CD4-positive, alpha-beta T cell treated with Interleukin-4 for 4 hours (primary cell): ENCODE results near the gene PRR19.

Source experiments
- DNase-seq: peaks from one replicate; pipeline ENCODE4 v3.0.0-alpha.2; 2020

Gene PRR19

GRCh38 chr19:42284591-42285341 lies 17.2 kb upstream of the PRR19 start:
- no peak for DNase-seq

GRCh38 chr19:42285541-42285941 lies 16.4 kb upstream of the PRR19 start:
- no peak for DNase-seq

- DNase-seq, result no peak
Measured at GRCh38 chr19:42285988-42286348, 16.0 kb upstream of the PRR19 start.

DNA sequence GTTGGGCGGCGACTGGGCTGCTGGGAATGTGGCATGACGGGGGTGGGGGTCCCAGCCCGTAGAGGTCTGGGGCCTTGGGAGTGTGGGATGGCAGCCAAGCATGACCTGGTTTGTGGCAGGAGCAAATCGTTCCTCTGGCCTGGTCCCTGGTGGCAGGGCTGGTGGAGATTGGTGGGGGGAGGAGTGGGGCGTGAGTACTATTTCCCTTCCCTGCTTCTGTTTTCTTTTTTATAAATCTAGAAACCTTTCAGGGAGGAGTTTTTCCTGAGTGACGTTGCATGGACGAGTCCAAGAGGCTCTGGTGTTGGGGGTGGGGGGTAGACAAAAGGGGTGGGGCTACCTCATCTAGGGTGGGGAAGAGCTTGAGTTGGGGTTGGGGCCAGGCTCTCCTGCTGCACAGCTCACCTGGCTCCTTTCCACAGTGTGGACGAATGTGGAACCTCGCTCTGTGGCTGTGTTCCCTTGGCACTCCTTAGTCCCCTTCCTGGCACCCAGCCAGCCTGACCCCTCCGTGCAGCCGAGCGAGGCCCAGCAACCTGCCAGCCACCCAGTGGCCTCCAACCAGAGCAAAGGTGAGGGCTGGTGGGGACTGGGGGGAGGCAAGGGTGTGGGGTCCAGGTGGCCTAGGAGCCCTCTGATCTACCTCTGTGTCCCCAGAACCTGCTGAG lies 15.4 kb upstream of the PRR19 start:
- no peak for DNase-seq

- no peak for DNase-seq
Measured at GRCh38 chr19:42287017-42287826, 14.7 kb upstream of the PRR19 start.

DNA sequence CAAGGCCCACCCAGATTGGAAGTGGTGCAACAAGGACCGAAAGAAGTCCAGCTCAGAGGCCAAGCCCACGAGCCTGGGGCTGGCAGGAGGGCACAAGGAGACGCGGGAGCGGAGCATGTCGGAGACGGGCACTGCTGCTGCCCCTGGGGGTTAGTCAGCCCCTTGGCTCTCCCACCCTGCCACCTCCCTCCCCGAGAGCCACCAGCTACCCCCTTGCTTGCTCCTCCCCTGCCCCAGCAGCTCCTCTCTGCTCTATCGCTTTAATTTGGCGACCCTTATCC lies 14.2 kb upstream of the PRR19 start:
- DNase-seq, result no peak

DNA sequence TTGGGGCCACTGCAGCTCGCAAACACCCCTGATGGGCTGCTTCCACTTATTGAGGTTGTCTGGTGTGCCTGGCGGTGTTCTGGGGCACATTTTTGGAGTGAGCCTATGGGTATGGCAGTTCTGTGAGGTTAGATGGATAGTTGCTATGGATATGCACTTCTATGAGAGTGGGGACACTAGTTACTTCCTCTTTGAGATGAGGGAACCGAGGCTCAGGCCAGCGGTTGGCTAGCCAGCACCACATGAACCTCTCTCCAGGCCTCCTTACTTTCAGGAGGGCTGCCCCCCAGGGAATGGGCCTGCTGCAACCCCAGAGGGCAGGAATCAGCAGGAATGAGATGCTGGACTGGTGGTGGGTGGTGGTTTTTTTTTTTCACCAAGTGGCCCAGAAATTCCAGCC lies 13.5 kb upstream of the PRR19 start:
- DNase-seq, result no peak

DNA sequence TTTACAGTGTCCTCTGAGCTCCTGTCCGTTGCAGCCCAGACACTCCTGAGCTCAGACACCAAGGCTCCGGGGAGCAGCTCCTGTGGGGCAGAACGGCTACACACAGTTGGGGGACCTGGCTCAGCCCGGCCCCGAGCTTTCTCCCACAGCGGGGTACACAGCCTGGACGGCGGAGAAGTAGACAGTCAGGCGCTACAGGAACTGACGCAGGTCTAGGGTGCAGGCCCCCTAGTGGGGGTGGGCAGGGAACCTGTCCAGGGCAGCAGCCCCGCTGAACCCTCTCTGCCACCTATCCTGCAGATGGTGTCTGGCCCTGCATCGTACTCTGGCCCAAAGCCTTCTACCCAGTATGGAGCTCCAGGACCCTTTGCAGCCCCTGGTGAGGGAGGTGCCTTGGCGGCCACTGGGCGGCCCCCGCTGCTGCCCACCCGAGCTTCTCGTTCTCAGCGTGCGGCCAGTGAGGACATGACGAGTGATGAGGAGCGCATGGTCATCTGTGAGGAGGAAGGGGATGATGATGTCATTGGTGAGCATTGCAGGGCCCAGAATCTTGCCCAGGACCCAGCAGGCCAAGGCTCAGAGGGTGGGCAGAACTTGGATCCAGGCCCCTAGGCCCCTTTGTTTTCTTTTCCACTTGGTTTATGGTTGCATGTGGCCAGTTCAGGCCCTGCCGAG lies 12.9 kb upstream of the PRR19 start:
- DNase-seq, result no peak

DNA sequence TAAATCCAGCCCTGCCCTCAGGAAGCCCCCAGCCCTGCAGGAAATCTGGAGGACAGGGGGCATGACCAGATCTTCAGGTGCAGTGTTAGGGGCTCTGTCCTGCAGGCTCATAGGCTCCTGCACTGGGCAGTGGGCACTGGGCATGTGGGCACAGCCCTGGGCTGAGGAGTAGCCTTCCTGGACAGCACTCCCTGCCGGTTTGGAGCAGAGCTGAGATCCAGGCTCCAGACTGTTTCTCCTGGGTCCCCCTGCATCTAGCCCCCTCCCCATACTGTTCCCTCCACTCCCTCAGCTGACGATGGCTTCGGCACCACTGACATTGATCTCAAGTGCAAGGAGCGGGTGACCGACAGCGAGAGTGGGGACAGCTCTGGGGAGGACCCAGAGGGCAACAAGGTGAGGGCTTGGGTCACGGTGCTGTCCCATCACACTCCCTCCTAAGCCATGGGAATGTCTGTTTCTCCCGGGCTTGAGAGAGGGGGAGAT lies 12.3 kb upstream of the PRR19 start:
- DNase-seq, result no peak

DNA sequence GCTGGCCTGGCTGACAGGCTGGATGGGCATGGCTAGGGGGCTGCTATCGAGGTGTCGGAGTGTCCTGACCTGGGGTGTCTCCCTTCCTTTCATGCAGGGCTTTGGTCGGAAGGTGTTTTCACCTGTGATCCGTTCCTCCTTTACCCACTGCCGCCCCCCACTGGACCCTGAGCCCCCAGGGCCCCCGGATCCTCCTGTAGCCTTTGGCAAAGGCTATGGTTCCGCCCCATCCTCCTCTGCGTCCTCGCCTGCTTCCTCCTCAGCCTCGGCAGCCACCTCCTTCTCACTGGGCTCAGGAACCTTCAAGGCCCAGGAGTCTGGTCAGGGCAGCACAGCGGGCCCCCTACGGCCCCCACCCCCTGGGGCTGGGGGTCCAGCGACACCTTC lies 11.8 kb upstream of the PRR19 start:
- no peak for DNase-seq

GRCh38 chr19:42290523-42291434 lies 11.2 kb upstream of the PRR19 start:
- DNase-seq, result peak; percentile 43

- no peak for DNase-seq
Measured at GRCh38 chr19:42291435-42291810, 10.5 kb upstream of the PRR19 start.

DNA sequence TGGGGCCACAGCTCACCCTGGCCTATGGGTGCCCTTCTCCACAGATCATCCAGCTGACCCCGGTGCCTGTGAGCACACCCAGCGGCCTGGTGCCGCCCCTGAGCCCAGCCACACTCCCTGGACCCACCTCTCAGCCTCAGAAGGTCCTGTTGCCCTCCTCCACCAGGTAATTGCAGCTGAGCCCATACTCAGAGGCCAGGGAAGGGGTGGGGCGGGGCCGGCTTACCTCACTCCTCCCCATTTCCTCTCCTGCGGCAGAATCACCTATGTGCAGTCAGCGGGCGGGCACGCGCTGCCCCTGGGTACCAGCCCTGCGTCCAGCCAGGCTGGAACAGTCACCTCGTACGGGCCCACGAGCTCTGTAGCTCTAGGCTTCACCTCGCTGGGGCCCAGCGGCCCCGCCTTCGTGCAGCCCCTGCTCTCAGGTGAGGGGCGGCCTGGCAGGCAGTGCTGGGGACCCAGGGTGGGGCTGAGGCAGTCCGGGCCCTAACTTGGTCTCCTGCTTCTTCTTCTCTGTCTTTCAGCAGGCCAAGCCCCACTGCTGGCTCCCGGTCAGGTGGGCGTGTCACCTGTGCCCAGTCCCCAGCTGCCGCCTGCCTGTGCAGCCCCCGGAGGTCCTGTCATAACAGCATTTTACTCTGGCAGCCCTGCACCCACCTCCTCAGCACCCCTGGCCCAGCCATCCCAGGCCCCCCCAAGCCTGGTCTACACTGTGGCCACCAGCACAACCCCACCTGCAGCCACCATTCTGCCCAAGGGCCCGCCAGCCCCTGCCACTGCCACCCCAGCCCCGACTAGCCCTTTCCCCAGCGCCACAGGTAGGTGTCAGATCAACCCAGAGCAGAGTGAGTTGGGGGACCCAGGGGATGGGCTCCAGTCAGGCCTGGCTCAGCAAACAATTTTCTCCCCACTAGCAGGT lies 9.6 kb upstream of the PRR19 start:
- DNase-seq, result no peak

DNA sequence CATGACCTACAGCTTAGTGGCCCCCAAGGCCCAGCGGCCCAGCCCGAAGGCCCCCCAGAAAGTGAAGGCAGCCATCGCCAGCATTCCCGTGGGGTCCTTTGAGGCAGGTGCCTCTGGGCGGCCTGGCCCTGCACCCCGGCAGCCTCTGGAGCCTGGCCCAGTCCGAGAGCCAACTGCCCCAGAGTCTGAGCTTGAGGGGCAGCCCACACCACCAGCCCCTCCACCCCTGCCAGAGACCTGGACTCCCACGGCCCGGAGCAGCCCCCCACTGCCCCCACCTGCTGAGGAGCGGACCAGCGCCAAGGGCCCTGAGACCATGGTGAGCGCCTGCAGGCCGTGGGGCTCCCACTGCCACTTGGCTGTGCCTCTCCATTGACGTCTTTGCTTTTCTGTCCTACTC lies 9.0 kb upstream of the PRR19 start:
- DNase-seq, result no peak

- no peak for DNase-seq
Measured at GRCh38 chr19:42293540-42293939, 8.4 kb upstream of the PRR19 start.

DNA sequence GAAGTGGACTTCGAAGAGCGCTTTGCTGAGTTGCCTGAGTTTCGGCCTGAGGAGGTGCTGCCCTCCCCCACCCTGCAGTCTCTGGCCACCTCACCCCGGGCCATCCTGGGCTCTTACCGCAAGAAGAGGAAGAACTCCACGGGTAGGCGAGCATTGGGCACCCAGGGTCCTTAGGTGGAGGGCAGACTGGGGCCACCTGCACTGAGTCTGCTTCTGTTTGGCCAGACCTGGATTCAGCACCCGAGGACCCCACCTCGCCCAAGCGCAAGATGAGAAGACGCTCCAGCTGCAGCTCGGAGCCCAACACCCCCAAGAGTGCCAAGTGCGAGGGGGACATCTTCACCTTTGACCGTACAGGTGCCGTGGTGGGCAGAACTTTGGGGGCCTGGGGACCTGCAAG lies 8.0 kb upstream of the PRR19 start:
- DNase-seq, result no peak

DNA sequence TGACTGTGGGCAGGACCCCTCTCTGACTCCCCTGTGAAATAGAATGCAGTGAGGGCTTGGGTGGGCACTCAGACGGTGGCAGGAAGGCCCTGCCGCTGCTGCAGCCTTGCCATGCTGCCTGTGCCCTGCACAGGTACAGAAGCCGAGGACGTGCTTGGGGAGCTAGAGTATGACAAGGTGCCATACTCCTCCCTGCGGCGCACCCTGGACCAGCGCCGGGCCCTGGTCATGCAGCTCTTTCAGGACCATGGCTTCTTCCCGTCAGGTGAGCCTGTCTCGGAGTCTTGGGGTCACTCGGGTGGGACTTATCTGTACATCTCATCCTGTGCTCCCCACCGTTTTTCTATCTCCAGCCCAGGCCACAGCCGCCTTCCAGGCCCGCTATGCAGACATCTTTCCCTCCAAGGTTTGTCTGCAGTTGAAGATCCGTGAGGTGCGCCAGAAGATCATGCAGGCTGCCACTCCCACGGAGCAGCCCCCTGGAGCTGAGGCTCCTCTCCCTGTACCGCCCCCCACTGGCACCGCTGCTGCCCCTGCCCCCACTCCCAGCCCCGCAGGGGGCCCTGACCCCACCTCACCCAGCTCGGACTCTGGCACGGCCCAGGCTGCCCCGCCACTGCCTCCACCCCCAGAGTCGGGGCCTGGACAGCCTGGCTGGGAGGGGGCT lies 7.3 kb upstream of the PRR19 start:
- no peak for DNase-seq

GRCh38 chr19:42295342-42295741 lies 6.6 kb upstream of the PRR19 start:
- no peak for DNase-seq

DNA sequence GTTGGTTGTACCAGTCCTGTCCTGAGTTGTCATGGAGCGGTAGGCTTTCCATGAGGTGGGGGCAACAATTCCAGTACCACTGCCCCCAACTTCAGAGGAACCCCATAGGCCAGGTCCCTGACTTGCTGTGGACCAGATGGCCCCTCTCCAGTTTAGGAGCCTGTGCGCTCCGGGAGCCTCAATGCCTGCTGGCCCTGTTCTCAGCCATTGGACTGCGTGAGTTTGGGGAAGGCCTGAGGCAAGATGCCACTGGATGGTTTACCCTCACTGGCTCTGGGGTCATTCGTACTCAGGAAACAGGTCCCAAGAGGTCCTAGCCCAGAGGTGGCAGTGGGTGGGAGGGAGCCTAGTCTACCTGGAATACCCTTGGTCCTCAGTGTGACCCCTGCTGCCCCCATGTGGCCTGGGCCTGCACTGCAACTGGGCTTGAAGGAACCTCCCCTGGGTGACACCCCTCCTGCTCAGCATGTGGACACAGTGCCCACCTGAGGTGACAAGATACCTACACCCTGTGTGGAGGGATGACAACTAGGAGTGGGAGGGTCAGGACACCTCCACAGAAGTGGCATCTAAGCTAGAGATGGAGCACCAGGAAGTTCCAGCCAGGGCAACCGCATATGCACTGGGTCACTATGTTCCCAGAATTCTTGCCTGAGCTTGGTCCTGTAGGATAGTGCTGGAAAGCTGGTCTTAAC lies 6.0 kb upstream of the PRR19 start:
- DNase-seq, result peak; percentile 86

- DNase-seq, result no peak
Measured at GRCh38 chr19:42297039-42297438, 4.9 kb upstream of the PRR19 start.
